HCT116 (cell line): ENCODE results near the gene SLC25A53. TPM values are rescaled to one million over a fixed set of nuclear protein-coding genes. Genes with fewer than 3 reads are reported as not detected.

Experiments
- ATAC-seq: fragments of 200-7000 bp; cut with Tn5 transposase; 2 replicates; pipeline ENCODE4 v1.9.1; 2020; ENCODE audit warnings: mild to moderate bottlenecking, moderate library complexity
- BruUV-seq: library from RNA; stranded (reverse); fragments of 400-500 nt; replicated peaks from 2 replicates; lab custom pipeline; 2021; lab: Mats Ljungman, UMichigan
- CTCF ChIA-PET: fragments of 300-600 bp; sonication (Branson Sonifier 250); formaldehyde crosslinking; loops from one replicate; lab custom pipeline; 2021; ENCODE audit warnings: antibody characterized with exemption; lab: Charles Lee
- POLR2A ChIA-PET: fragments of 300-600, 350-600 bp; sonication (Branson Sonifier 250); formaldehyde crosslinking; loops from one replicate; lab custom pipeline; 2021; ENCODE audit warnings: antibody characterized with exemption; lab: Charles Lee
- RAD21 ChIA-PET, 2 experiments: fragments of 300-600 bp; sonication (Branson Sonifier 250); formaldehyde crosslinking; loops; one replicate each; lab custom pipeline; 2023; ENCODE audit warnings: low total read pairs in 2 of 2; ENCODE audit not compliant: uncharacterized antibody in 2 of 2, unreplicated experiment in 2 of 2, low non-redundant PET in 1 of 2; lab: Charles Lee
- DNase-seq: peaks from one replicate; pipeline ENCODE4 v3.0.0-alpha.2; 2010; ENCODE audit warnings: low read depth, low spot score
- H2AFZ ChIP-seq: fragments of 200-600 bp; shearing (Covaris generic), sonication (generic); 2 replicates; pipeline ENCODE4 v1.6.1; 2017; ENCODE audit warnings: low read depth, mixed run types, mixed read lengths, antibody characterized with exemption, low read length; ENCODE audit not compliant: poor library complexity, severe bottlenecking
- H3K27ac ChIP-seq: 2 replicates; pipeline ENCODE4 v1.5.1; 2012; ENCODE audit warnings: low read depth, low read length
- H3K27me3 ChIP-seq: fragments of 200-600 bp; sonication (generic); 2 replicates; pipeline ENCODE4 v1.6.1; 2016; ENCODE audit warnings: mixed run types, low read length, mixed read lengths; ENCODE audit not compliant: insufficient read depth
- H3K36me3 ChIP-seq, 2 experiments: fragments of 200-500 bp in 1 of 2; fragments of 200-600 bp in 1 of 2; sonication (Bioruptor generic) in 1 of 2; sonication (generic) in 1 of 2; 2 replicates each; pipeline versions ENCODE4 v1.5.1 to v1.6.1; 2014 to 2016; ENCODE audit warnings: low read length in 2 of 2, inconsistent platforms in 1 of 2, mixed read lengths in 1 of 2, mixed run types in 1 of 2; ENCODE audit not compliant: insufficient read depth in 2 of 2, control insufficient read depth in 1 of 2
- H3K4me1 ChIP-seq, 2 experiments: fragments of 200-600 bp in 1 of 2; sonication (generic) in 1 of 2; 2 replicates each; pipeline versions ENCODE4 v1.5.1 to v1.6.1; 2012 to 2017; ENCODE audit warnings: low read length in 2 of 2, inconsistent platforms in 1 of 2, mild to moderate bottlenecking in 1 of 2, mixed read lengths in 1 of 2, mixed run types in 1 of 2, moderate library complexity in 1 of 2; ENCODE audit not compliant: insufficient read depth in 2 of 2, control insufficient read depth in 1 of 2
- H3K4me2 ChIP-seq: fragments of 200-600 bp; sonication (generic); 2 replicates; pipeline ENCODE4 v1.6.1; 2017; ENCODE audit warnings: mixed run types, low read length, mixed read lengths
- H3K4me3 ChIP-seq, 2 experiments: fragments of 200-600 bp in 1 of 2; sonication (generic) in 1 of 2; replicated peaks in 1 of 2; 2 replicates each; pipeline ENCODE4 v1.5.1; 2011 to 2016; ENCODE audit warnings: low read length in 2 of 2, control low read depth in 1 of 2, low read depth in 1 of 2, mild to moderate bottlenecking in 1 of 2, mixed read lengths in 1 of 2, mixed run types in 1 of 2
- H3K79me2 ChIP-seq: fragments of 200-600 bp; sonication (generic); 2 replicates; pipeline ENCODE4 v1.6.1; 2017; ENCODE audit warnings: mild to moderate bottlenecking, mixed run types, low read length, moderate library complexity, mixed read lengths; ENCODE audit not compliant: insufficient read depth
- H3K9ac ChIP-seq: fragments of 200-600 bp; sonication (generic); 2 replicates; pipeline ENCODE4 v1.6.1; 2016; ENCODE audit warnings: low read length, mixed read lengths
- H3K9me2 ChIP-seq: fragments of 200-600 bp; sonication (generic), shearing (Covaris generic); 2 replicates; pipeline ENCODE4 v1.6.1; 2017; ENCODE audit warnings: mixed run types, mild to moderate bottlenecking, moderate library complexity; ENCODE audit not compliant: insufficient read depth
- H3K9me3 ChIP-seq, 2 experiments: fragments of 200-500 bp in 1 of 2; fragments of 200-600 bp in 1 of 2; sonication (Bioruptor generic) in 1 of 2; sonication (generic) in 1 of 2; 2 replicates each; pipeline ENCODE4 v1.6.1; 2014 to 2017; ENCODE audit warnings: low read length in 2 of 2, mixed read lengths in 2 of 2, inconsistent platforms in 1 of 2, low read depth in 1 of 2, mild to moderate bottlenecking in 1 of 2, mixed run types in 1 of 2, moderate library complexity in 1 of 2; ENCODE audit not compliant: control insufficient read depth in 1 of 2, insufficient read depth in 1 of 2
- H4K20me1 ChIP-seq: fragments of 200-600 bp; sonication (generic), shearing (Covaris generic); 2 replicates; pipeline ENCODE4 v1.6.1; 2017; ENCODE audit warnings: mixed run types, mild to moderate bottlenecking, moderate library complexity; ENCODE audit not compliant: insufficient read depth
- ATF3 ChIP-seq: IDR thresholded peaks from 2 replicates; pipeline ENCODE4 v1.6.1; 2012
- CBX3 ChIP-seq: IDR thresholded peaks from 2 replicates; pipeline ENCODE4 v1.6.1; 2012; ENCODE audit warnings: low read depth
- CEBPB ChIP-seq: IDR thresholded peaks from 2 replicates; pipeline ENCODE4 v1.6.1; 2012; ENCODE audit warnings: low read depth
- CTCF ChIP-seq, 3 experiments: fragments of 200-600 bp in 1 of 3; sonication (generic) in 1 of 3; IDR thresholded peaks in 2 of 3; conservative IDR thresholded peaks in 1 of 3; 2 replicates each; pipeline ENCODE4 v1.5.1; 2012 to 2017; ENCODE audit warnings: low read depth in 2 of 3, low read length in 2 of 3, antibody characterized with exemption in 1 of 3, borderline replicate concordance in 1 of 3, control low read depth in 1 of 3, mild to moderate bottlenecking in 1 of 3, mixed read lengths in 1 of 3, mixed run types in 1 of 3, moderate library complexity in 1 of 3; ENCODE audit not compliant: insufficient read depth in 1 of 3
- EGR1 ChIP-seq: IDR thresholded peaks from 2 replicates; pipeline ENCODE4 v1.6.1; 2012; ENCODE audit warnings: low read depth
- EZH2 ChIP-seq: fragments of 200-600 bp; sonication (generic); IDR thresholded peaks from 2 replicates; pipeline ENCODE4 v1.6.1; 2017; ENCODE audit warnings: antibody characterized with exemption, mixed run types
- FOSL1 ChIP-seq: IDR thresholded peaks from 2 replicates; pipeline ENCODE4 v1.6.1; 2012; ENCODE audit warnings: low read depth
- JUND ChIP-seq: IDR thresholded peaks from 2 replicates; pipeline ENCODE4 v1.6.1; 2012
- MAX ChIP-seq: IDR thresholded peaks from 2 replicates; pipeline ENCODE4 v1.6.1; 2012
- POLR2A ChIP-seq: IDR thresholded peaks from 2 replicates; pipeline ENCODE4 v1.7.0; 2011; ENCODE audit warnings: borderline replicate concordance; ENCODE audit not compliant: insufficient read depth, insufficient read length; ENCODE audit errors: extremely low read depth
- POLR2AphosphoS5 ChIP-seq: IDR thresholded peaks from 2 replicates; pipeline ENCODE4 v1.6.1; 2011; ENCODE audit warnings: mild to moderate bottlenecking, low read depth, low read length, moderate library complexity
- RAD21 ChIP-seq: IDR thresholded peaks from 2 replicates; pipeline ENCODE4 v1.6.1; 2012; ENCODE audit warnings: low read depth, mild to moderate bottlenecking
- REST ChIP-seq: IDR thresholded peaks from 2 replicates; pipeline ENCODE4 v1.6.1; 2012; ENCODE audit warnings: low read depth
- SIN3A ChIP-seq: IDR thresholded peaks from 2 replicates; pipeline ENCODE4 v1.6.1; 2012; ENCODE audit warnings: low read depth
- SRF ChIP-seq: IDR thresholded peaks from 2 replicates; pipeline ENCODE4 v1.6.1; 2012; ENCODE audit warnings: low read depth
- TCF7L2 ChIP-seq: IDR thresholded peaks from 2 replicates; pipeline ENCODE4 v1.7.0; 2011; ENCODE audit warnings: borderline replicate concordance, inconsistent platforms; ENCODE audit not compliant: insufficient read depth, insufficient read length; ENCODE audit errors: extremely low read depth
- YY1 ChIP-seq: IDR thresholded peaks from 2 replicates; pipeline ENCODE4 v1.6.1; 2011; ENCODE audit warnings: low read length, low read depth, moderate library complexity, mild to moderate bottlenecking; ENCODE audit not compliant: insufficient replicate concordance; ENCODE audit errors: extremely low read depth
- ZBTB33 ChIP-seq: IDR thresholded peaks from 2 replicates; pipeline ENCODE4 v1.6.1; 2011; ENCODE audit warnings: mild to moderate bottlenecking, low read length, moderate library complexity; ENCODE audit not compliant: insufficient replicate concordance; ENCODE audit errors: extremely low read depth
- ZFX ChIP-seq: fragments of 450-650 bp; IDR thresholded peaks from 2 replicates; pipeline ENCODE4 v1.6.1; 2017
- ZNF274 ChIP-seq: fragments of 200-500 bp; sonication (Bioruptor generic); IDR thresholded peaks from 2 replicates; pipeline ENCODE4 v1.6.1; 2014; ENCODE audit warnings: mild to moderate bottlenecking, low read depth, low read length, inconsistent platforms
- intact Hi-C: fragments of 100-400 bp; cut with micrococcal nuclease; formaldehyde crosslinking; loops from 2 replicates; pipeline ENCODE4 v1.10.0; 2022
- total RNA-seq: library from RNA; stranded (reverse); gene quantifications from one replicate; pipeline ENCODE4 v1.2.1, GENCODE V29; 2021; ENCODE audit not compliant: unreplicated experiment

The SLC25A53 gene
- total RNA-seq, 1 experiment from 2014 or later: 3.4 TPM

- POLR2A ChIA-PET: no interaction called here
- CTCF ChIA-PET: no interaction called here
- ATAC-seq: no peak
- Histone ChIP-seq H3K27ac (no peak overlapping the region), H3K27me3 (no peaks in the 10 kb centered on the region), H2AFZ (no peak overlapping the region), H3K9me2 (no peaks in the 10 kb centered on the region), H3K4me3 (no peak overlapping the region), H3K4me1 (peaks cover 0 to 4% of the 10 kb centered on the region in 2 experiments; a peak in 1 of 4 replicates), H3K4me2 (no peak overlapping the region), H3K9me3 (no peaks in the 10 kb centered on the region), H4K20me1 (no peaks in the 10 kb centered on the region), H3K9ac (no peak overlapping the region), H3K36me3 (no peaks in the 10 kb centered on the region; a peak in 1 of 4 replicates), H3K79me2 (peaks cover 87% of the 10 kb centered on the region)
- BruUV-seq: no TSS peak
- RAD21 ChIA-PET: no interaction called here
- intact Hi-C loops: no loop called here
- DNase-seq: no peak
- TF ChIP-seq REST (no peak), ZBTB33 (no peak), ZNF274 (no peak), CEBPB (no peak), MAX (no peak), POLR2A (no peak), EZH2 (no peak), ZFX (no peak), EGR1 (no peak), POLR2AphosphoS5 (no peak), TCF7L2 (no peak), RAD21 (no peak), YY1 (no peak), SRF (no peak), ATF3 (no peak), SIN3A (no peak), JUND (no peak), FOSL1 (no peak), CBX3 (no peak), CTCF (IDR thresholded peaks at IDR 0.05 in 2 of 3, conservative IDR thresholded peaks at IDR 0.05 in 1 of 3; ENCODE audit: borderline replicate concordance in 1 of 3, insufficient read depth in 1 of 3, low read depth in 2 of 3, low read length in 2 of 3) (no peak)
Observed at GRCh38 chrX:104172788-104173187, 16.0 kb upstream of the SLC25A53 start.
